Esophagus squamous epithelium (tissue), 4 donors: Measurements from ENCODE around the gene FRG2B.
"Not testable (repeated sequence)": the region's sequence is repeated elsewhere in the genome, so short reads cannot be mapped to it uniquely, and the experiment has no call there.

Source experiments
- POLR2A ChIP-seq, 4 donors: fragments of 450-650 bp; IDR thresholded peaks; one replicate each; pipeline ENCODE4 v1.6.1; 2017; ENCODE audit warnings: antibody characterized with exemption in 4 of 4, mild to moderate bottlenecking in 4 of 4, moderate library complexity in 3 of 4
- TF ChIP-seq, protein P1 (sequence below), 6 experiments: fragments of 450-650 bp in 4 of 6; fragments of 200-600 bp in 2 of 6; sonication (generic) in 2 of 6; IDR thresholded peaks; one replicate each; pipeline ENCODE4 v1.5.1; 2016 to 2019; ENCODE audit warnings: antibody characterized with exemption in 6 of 6, mild to moderate bottlenecking in 4 of 6, moderate library complexity in 4 of 6

DNA sequence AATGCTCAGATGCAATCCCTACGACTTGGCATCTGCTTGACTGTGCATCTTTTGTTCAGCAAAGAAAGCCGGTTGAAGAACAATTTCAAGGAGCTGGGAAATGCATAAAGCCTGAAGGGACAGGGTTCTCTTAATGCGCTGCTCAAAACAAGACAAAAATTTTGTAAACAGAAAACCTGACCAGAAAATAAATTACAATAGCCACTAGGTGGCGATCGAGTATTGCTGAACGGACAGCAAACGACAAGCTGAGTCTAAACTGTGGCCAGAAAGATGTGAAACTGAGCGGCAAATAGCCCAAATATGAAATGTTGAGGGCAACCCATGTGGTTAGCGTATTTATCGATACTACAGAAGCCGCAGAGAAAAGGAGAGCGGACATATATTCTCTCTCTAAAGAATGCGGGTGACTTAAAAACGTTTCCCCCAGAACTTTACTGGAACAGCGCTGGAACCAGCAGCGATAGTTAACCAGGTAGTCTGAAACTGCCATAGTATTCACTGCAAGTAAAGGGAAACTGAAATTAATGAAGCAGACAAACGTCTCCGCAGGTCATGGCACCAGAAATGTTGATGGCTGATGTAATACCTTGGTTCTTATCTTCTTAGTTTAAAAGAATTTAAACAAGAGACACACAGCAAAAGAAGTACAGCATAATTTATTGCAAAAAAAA, 20.6 kb upstream of the FRG2B start:
- TF ChIP-seq, protein P1, sequence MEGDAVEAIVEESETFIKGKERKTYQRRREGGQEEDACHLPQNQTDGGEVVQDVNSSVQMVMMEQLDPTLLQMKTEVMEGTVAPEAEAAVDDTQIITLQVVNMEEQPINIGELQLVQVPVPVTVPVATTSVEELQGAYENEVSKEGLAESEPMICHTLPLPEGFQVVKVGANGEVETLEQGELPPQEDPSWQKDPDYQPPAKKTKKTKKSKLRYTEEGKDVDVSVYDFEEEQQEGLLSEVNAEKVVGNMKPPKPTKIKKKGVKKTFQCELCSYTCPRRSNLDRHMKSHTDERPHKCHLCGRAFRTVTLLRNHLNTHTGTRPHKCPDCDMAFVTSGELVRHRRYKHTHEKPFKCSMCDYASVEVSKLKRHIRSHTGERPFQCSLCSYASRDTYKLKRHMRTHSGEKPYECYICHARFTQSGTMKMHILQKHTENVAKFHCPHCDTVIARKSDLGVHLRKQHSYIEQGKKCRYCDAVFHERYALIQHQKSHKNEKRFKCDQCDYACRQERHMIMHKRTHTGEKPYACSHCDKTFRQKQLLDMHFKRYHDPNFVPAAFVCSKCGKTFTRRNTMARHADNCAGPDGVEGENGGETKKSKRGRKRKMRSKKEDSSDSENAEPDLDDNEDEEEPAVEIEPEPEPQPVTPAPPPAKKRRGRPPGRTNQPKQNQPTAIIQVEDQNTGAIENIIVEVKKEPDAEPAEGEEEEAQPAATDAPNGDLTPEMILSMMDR (IDR thresholded peaks at IDR 0.05) = peak in 2 of 6 experiments; percentile 26 to 29
- not testable (repeated sequence) for TF ChIP-seq POLR2A (IDR thresholded peaks at IDR 0.05)
